Tibial nerve (tissue), 4 donors: ENCODE data around the gene AADAC.

ENCODE experiments used
- CTCF ChIP-seq, 5 experiments: fragments of 200-600 bp in 3 of 5; fragments of 450-650 bp in 2 of 5; sonication (generic) in 3 of 5; IDR thresholded peaks; one replicate each; pipeline ENCODE4 v1.5.1; 2016 to 2019; ENCODE audit warnings: antibody characterized with exemption in 5 of 5, mild to moderate bottlenecking in 3 of 5, moderate library complexity in 2 of 5
- EP300 ChIP-seq, 2 donors: sonication (generic); formaldehyde crosslinking; IDR thresholded peaks; one replicate each; pipeline ENCODE4 v1.6.1; 2017; ENCODE audit warnings: antibody characterized with exemption in 2 of 2, mild to moderate bottlenecking in 1 of 2
- POLR2A ChIP-seq, 2 donors: fragments of 450-650 bp; IDR thresholded peaks; one replicate each; pipeline ENCODE4 v1.6.1; 2017; ENCODE audit warnings: antibody characterized with exemption in 2 of 2, mild to moderate bottlenecking in 2 of 2, moderate library complexity in 2 of 2

- TF ChIP-seq CTCF (IDR thresholded peaks at IDR 0.05): no peak
- TF ChIP-seq POLR2A (IDR thresholded peaks at IDR 0.05): no peak
- TF ChIP-seq EP300 (IDR thresholded peaks at IDR 0.05): no peak
These were observed 37.6 kb upstream of the AADAC start for GRCh38 chr3:151776259-151776740.
